Epithelial cell of proximal tubule (primary cell): ENCODE data around the gene KHK. TPM values are rescaled to one million over a fixed set of nuclear protein-coding genes. Genes with fewer than 3 reads are reported as not detected.

ENCODE experiments used
- DNase-seq: peaks from one replicate; pipeline ENCODE4 v3.0.0-alpha.2; 2011; ENCODE audit warnings: low read depth
- H3K4me3 ChIP-seq: 2 replicates; pipeline ENCODE4 v1.5.1; 2011; ENCODE audit warnings: low read depth, mild to moderate bottlenecking, low read length
- total RNA-seq: library from RNA; depleted of rRNA; stranded (reverse); fragments of >200 nt; gene quantifications from 2 replicates; pipeline ENCODE4 v1.2.3, GENCODE V29; 2015
- TF ChIP-seq, protein P1 (sequence below): conservative IDR thresholded peaks from 2 replicates; pipeline ENCODE4 v1.5.1; 2012; ENCODE audit warnings: low read depth, mild to moderate bottlenecking, low read length

KHK gene
- total RNA-seq, 1 donor from 2014 or later, result 6.1 TPM

DNA sequence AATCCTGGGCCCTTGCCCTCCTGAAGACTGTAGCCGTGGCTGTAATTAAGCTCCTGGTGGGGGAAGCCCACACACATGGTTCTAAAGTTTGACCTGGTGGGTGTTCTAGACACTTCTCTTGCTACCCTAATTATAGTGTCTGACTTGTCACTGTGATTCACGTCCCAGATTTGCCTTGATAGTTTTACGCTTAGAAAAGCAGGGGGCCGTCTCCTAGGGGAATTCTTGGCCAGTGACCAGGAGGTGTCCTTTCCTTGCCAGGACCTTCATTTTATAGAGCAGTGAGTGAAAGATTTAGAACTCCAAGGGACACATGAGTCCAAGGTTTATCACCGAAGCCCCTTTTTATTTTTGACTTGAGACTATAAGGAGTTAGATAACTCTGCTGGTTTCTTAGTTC, 44.8 kb upstream of the KHK start:
- TF ChIP-seq, protein P1, sequence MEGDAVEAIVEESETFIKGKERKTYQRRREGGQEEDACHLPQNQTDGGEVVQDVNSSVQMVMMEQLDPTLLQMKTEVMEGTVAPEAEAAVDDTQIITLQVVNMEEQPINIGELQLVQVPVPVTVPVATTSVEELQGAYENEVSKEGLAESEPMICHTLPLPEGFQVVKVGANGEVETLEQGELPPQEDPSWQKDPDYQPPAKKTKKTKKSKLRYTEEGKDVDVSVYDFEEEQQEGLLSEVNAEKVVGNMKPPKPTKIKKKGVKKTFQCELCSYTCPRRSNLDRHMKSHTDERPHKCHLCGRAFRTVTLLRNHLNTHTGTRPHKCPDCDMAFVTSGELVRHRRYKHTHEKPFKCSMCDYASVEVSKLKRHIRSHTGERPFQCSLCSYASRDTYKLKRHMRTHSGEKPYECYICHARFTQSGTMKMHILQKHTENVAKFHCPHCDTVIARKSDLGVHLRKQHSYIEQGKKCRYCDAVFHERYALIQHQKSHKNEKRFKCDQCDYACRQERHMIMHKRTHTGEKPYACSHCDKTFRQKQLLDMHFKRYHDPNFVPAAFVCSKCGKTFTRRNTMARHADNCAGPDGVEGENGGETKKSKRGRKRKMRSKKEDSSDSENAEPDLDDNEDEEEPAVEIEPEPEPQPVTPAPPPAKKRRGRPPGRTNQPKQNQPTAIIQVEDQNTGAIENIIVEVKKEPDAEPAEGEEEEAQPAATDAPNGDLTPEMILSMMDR, result no peak
- H3K4me3 ChIP-seq, result no peak overlapping the region
- no peak for DNase-seq

DNA sequence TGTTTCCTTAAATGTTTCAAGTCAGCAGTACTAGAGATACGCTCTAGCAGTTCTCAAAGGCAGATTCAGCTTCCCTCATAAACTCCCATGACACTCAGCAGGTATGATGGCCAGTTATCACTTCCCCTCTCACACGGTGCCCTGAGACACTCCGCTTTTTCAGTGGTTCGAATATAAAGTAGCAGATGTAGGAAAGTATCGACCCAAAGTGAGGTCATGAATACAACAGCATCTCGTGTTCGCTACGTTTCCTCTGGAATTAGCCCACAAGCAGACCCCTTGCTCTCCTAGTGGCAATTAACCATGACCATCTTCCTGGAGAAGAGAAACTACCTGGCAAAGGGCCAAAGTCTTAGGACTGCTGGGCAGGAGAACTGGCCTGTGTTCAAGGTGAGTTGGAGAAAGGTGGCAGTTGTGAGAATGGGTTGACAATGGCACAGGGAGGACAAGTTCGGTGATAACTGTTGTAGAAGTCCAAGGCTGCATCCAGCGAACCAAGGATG, 44.4 kb upstream of the KHK start:
- H3K4me3 ChIP-seq, result no peak overlapping the region
- TF ChIP-seq, protein P1, result no peak
- no peak for DNase-seq

DNA sequence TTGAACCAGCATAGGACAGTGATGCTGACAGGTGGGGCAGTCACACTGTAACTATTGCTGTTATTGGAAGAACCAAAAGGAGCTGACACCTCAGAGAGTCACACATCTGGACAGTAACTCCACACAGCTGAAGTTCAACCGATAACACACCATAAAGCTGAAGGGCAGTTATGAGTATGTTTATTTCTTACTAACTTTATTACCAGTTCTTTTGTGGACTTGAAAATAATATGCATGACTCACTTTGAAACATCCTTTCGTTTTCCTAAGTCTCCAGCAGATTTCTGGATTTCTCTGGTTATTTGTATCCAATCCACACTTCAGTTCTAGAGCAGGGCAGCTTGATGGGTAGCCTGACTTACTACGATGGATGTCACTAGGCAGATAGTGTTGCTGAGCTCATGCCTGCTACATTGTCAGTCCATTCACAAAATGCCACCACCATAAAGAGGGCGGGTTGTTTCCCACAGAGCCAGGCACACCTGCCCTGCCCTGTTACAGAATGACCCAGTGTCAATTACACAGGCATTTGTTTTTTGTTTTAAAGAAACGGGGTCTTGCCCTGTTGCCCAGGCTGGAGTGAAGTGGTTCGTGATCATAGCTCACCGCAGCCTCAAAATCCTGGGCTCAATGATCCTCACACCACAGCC, 43.5 kb upstream of the KHK start:
- no peak overlapping the region for H3K4me3 ChIP-seq
- TF ChIP-seq, protein P1, result no peak
- no peak for DNase-seq

DNA sequence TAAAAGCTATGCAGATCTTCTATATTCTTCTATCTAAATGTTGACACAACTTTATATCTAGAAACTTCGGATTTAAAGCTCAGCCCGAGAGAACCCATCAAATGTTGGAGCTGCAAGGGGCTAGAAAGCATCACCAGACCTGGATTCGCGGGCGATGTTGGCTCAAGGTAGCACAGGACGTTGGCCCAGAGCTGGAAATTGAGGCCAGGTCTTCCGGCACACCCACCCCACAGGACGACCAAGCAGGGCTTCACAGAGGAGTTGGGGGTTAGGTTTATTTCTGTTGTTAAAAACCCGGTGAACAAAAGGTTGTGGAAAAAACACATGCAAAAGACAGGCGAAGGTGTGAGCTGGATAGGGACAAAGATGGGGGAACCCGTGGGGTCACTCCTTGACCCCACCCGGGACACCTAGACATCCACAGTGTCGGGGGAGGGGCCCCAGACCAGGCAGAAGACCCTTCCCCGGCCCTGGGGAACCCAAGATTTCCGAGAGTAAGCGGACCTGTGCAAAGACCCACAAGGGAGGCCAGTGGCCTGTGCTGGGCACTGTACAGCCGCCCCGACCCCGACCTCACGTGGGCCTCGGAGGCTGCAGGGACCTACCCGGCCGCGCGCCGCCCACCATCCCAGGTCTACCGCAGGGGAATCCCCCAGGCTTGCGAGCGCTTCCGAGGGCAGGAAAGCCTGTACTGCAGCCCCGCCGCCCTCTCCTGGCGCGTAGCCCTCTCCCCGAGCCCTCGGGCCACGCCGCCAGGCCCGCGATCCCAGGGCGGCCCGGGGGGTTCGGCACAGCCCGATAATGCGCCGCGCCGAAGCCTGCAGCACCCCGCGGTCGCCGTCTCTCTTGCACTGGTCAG, 36.9 kb upstream of the KHK start:
- DNase-seq, result no peak
- TF ChIP-seq, protein P1, result no peak
- peak overlapping the region; percentile 86 for H3K4me3 ChIP-seq

DNA sequence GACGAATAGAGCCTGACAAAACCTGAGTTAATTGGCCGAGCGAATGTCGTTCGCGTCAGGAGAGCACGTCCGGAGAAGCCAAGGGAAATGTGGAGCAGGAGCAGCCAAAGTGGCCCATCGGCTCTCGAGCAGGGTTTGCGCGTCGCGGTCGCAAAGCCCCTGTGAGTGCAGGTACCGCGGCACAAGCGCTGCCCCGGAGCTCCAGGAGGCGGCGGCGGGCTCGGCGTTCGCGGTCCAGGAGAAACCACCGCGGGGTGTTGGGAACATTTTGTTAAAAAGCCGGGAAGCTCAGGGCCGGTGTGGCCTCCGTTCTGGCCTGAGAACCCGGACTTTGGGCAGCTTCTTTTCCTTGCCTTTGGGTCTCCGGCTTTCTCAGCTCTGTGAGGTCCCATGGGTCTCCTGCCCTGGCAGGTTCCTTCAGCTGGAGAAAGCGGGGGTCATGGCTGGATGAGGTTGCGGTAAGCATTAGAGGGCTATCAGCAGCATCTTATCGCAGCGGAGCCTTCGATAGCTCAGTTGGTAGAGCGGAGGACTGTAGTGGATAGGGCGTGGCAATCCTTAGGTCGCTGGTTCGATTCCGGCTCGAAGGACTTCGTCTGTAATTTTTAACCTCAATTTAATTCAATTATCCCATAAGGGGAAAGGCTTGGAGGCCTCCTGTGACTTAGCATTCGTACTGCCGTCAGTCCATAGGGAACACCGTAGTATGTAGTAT, 36.1 kb upstream of the KHK start:
- TF ChIP-seq, protein P1, result peak; percentile 37
- DNase-seq, result no peak
- H3K4me3 ChIP-seq, result peak overlapping the region; percentile 86

DNA sequence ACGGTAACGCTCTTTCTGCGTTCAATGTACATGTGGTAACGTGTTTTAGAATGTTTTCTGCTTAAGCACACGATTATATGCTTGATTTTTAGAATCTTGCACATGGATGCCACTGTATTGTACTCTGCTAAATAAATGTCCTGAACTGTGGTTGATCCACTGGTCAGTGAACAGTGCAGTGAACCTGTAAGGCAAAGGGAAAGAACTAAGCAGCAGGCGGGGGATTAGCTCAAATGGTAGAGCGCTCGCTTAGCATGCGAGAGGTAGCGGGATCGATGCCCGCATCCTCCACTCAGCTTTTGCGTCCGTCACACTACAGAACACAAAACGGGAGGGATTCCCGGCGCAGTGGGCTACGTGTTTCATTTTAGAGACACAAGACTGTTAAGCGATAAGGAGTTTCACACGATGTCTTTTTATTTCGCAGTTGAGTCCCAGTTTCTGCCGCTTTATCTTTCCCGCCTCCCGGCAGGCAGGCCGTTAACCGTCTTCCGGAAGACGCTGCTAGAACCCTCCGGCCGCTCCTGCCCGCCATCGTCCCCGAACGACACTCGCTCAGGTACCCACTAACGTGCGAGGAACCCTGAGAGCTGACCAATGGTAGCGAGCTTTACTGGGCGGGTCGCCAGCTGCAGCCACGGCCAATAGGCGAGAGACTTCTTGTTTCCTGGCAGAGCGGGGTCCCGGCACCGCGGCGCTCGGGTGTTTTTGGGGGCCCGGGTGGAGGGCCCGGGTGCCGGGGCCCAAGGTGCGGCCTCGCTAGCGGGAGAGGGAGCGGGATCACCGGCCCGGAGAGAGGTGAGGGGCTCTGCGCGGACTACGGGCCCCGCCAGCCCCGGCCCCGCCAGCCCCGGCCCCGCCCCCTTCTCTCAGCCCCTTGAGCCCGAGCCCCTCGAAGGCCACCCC, 35.3 kb upstream of the KHK start, which contains the start of gene AGBL5:
AGBL5 (plus strand) TSS at position 673 of the 906 bp plus-strand sequence. CDS start 1,291 bp downstream, outside the sequence.
- TF ChIP-seq, protein P1, result no peak
- peak within 1 kb of the TSS; percentile 86 for H3K4me3 ChIP-seq
- DNase-seq, result peak; percentile 88
